Loucy (cell line): Measurements from ENCODE around the gene ADIPOR2.

ENCODE experiments used
- H2AFZ ChIP-seq: fragments of 200-600 bp; sonication (generic); 2 replicates; pipeline ENCODE4 v1.6.0; 2016; ENCODE audit warnings: antibody characterized with exemption, mild to moderate bottlenecking, low read length, moderate library complexity
- H3F3A ChIP-seq: fragments of 200-600 bp; 2 replicates; pipeline ENCODE4 v1.6.0; 2016; ENCODE audit warnings: antibody characterized with exemption, low read depth, mild to moderate bottlenecking
- H3K27me3 ChIP-seq: fragments of 200-600 bp; sonication (generic); 2 replicates; pipeline ENCODE4 v1.6.1; 2014; ENCODE audit warnings: low read length, mild to moderate bottlenecking; ENCODE audit not compliant: insufficient read depth, poor library complexity, severe bottlenecking
- H3K36me3 ChIP-seq: fragments of 200-600 bp; sonication (generic); 2 replicates; pipeline ENCODE4 v1.6.1; 2016; ENCODE audit warnings: low read length; ENCODE audit not compliant: insufficient read depth
- H3K4me1 ChIP-seq: fragments of 200-600 bp; sonication (generic); 2 replicates; pipeline ENCODE4 v1.5.1; 2014; ENCODE audit warnings: low read length, mild to moderate bottlenecking; ENCODE audit not compliant: insufficient read depth, poor library complexity, severe bottlenecking
- H3K4me2 ChIP-seq: fragments of 200-600 bp; sonication (generic); 2 replicates; pipeline ENCODE4 v1.6.0; 2014; ENCODE audit warnings: antibody characterized with exemption, low read length, low read depth, mild to moderate bottlenecking; ENCODE audit not compliant: poor library complexity, severe bottlenecking
- H3K4me3 ChIP-seq: fragments of 200-600 bp; sonication (generic); 2 replicates; pipeline ENCODE4 v1.5.1; 2014; ENCODE audit warnings: low read length, mild to moderate bottlenecking, mixed read lengths; ENCODE audit not compliant: poor library complexity, severe bottlenecking
- H3K79me2 ChIP-seq: fragments of 200-600 bp; sonication (generic); 2 replicates; pipeline ENCODE4 v1.6.1; 2014; ENCODE audit warnings: low read length; ENCODE audit not compliant: insufficient read depth
- H3K9ac ChIP-seq: fragments of 200-600 bp; sonication (generic); 2 replicates; pipeline ENCODE4 v1.6.0; 2014; ENCODE audit warnings: mild to moderate bottlenecking, low read depth, low read length, moderate library complexity; ENCODE audit not compliant: poor library complexity, severe bottlenecking
- H3K9me2 ChIP-seq: fragments of 200-600 bp; sonication (generic); replicated peaks from 2 replicates; pipeline ENCODE4 v1.6.1; 2016; ENCODE audit warnings: low read depth, low read length, mixed read lengths
- H3K9me3 ChIP-seq: fragments of 200-600 bp; sonication (generic); 2 replicates; pipeline ENCODE4 v1.6.1; 2014; ENCODE audit warnings: mild to moderate bottlenecking, antibody characterized with exemption, low read length, low read depth; ENCODE audit not compliant: insufficient read depth
- H4K20me1 ChIP-seq: fragments of 200-600 bp; sonication (generic); 2 replicates; pipeline ENCODE4 v1.6.0; 2014; ENCODE audit warnings: antibody characterized with exemption, low read length, mild to moderate bottlenecking; ENCODE audit not compliant: insufficient read depth, poor library complexity, severe bottlenecking
- EZH2phosphoT487 ChIP-seq: fragments of 200-600 bp; IDR thresholded peaks from 2 replicates; pipeline ENCODE4 v1.6.1; 2018; ENCODE audit warnings: antibody characterized with exemption, mild to moderate bottlenecking, moderate library complexity, borderline replicate concordance
- TF ChIP-seq, protein P1 (sequence below): fragments of 200-600 bp; sonication (generic); conservative IDR thresholded peaks from 2 replicates; pipeline ENCODE4 v1.5.1; 2014; ENCODE audit warnings: mild to moderate bottlenecking, antibody characterized with exemption, low read length

Gene ADIPOR2

DNA sequence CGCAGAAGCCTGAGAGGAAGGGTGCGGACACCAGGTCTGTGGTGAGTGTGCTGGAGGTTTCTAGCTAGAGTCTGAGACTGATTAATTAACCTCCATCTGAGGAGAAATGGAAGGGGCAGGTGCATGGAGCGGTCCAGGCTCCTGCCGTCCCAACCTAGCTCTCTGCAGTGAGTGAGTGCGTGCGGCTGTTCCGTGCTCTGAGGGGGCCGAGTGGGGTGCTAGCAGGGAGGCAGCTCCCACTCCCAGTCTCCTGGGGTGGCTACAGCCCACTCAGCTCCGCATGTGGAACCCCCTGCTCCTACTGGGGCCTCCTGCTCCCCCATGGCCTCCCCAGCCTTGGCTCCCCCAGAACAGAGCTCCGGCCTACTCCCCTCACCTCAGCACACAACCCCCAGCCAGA, 132.4 kb downstream of the ADIPOR2 start:
- Histone ChIP-seq H3K9me3 (no peaks in the 10 kb centered on the region), H3K4me3 (no peak overlapping the region), H3K36me3 (no peaks in the 10 kb centered on the region), H3F3A (no peaks in the 10 kb centered on the region), H3K9me2 (no peaks in the 10 kb centered on the region), H3K27me3 (no peaks in the 10 kb centered on the region), H3K9ac (no peak overlapping the region), H3K4me1 (no peaks in the 10 kb centered on the region), H4K20me1 (no peaks in the 10 kb centered on the region), H3K4me2 (no peak overlapping the region), H2AFZ (no peak overlapping the region), H3K79me2 (no peaks in the 10 kb centered on the region)
- TF ChIP-seq, protein P1, sequence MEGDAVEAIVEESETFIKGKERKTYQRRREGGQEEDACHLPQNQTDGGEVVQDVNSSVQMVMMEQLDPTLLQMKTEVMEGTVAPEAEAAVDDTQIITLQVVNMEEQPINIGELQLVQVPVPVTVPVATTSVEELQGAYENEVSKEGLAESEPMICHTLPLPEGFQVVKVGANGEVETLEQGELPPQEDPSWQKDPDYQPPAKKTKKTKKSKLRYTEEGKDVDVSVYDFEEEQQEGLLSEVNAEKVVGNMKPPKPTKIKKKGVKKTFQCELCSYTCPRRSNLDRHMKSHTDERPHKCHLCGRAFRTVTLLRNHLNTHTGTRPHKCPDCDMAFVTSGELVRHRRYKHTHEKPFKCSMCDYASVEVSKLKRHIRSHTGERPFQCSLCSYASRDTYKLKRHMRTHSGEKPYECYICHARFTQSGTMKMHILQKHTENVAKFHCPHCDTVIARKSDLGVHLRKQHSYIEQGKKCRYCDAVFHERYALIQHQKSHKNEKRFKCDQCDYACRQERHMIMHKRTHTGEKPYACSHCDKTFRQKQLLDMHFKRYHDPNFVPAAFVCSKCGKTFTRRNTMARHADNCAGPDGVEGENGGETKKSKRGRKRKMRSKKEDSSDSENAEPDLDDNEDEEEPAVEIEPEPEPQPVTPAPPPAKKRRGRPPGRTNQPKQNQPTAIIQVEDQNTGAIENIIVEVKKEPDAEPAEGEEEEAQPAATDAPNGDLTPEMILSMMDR, result no peak
- no peak for TF ChIP-seq EZH2phosphoT487

DNA sequence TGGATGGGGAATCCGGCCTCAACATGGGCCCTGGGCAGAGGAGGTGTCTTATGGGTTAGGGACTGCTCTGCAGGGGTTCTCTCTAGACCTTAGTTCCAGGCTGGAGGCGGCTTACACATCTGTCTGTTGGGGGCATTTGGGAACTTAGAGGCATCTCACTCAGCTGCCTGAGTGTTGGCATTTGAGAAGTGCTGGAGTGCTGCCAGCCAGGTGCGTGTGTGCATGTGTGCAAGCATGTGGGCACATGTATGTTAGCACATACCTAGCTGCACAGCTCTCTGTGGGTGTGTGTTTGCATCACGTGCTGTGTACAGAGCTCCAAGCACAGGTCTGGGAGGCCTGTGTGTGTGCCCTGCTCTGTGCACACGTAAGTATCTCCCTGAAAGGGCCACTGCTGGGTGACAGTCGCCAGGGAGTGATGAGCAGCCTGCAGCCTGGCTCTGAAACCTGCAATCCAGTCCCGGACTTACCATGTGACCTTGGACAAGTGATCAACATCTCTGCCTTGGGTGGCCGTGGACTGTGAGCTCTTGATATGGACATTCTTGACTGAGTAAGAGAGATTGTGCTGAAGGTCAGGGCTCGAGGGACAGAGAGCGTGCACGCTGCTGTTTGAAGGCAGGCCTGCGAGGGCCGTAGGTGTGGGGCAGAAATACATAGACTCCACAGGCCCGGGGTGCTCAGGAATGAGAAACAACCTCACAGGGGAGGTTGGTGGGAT, 134.7 kb downstream of the ADIPOR2 start:
- TF ChIP-seq, protein P1, result no peak
- TF ChIP-seq EZH2phosphoT487, result no peak
- H3K9ac ChIP-seq, result no peak overlapping the region
- H3K4me2 ChIP-seq, result no peak overlapping the region
- H3K4me3 ChIP-seq, result no peak overlapping the region
- no peaks in the 10 kb centered on the region for H3K27me3 ChIP-seq
- H3K4me1 ChIP-seq, result no peaks in the 10 kb centered on the region
- no peaks in the 10 kb centered on the region for H3K79me2 ChIP-seq
- H4K20me1 ChIP-seq, result no peaks in the 10 kb centered on the region
- H3K36me3 ChIP-seq, result no peaks in the 10 kb centered on the region
- no peak overlapping the region for H2AFZ ChIP-seq
- H3K9me3 ChIP-seq, result no peaks in the 10 kb centered on the region
- H3F3A ChIP-seq, result no peaks in the 10 kb centered on the region
- no peaks in the 10 kb centered on the region for H3K9me2 ChIP-seq

DNA sequence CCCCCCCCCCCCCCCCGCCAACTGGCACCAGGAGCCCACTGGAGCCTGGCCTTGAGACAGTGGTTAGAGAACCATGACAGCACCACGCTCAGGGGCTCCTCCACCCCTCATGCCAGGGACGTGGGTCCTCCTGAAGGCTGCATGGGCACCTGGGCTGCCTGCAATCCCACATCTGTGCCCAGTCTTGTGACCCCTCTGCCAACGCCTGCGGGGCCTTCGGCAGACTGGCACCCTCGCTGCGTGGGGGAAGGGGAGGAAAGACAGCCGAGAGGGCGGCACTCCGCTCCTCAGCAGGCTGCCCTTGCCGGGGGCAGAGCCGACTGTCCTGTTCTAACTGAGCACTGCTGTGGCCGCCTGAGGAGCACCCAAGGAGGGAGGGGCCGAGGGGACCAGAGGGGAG, 135.5 kb downstream of the ADIPOR2 start:
- Histone ChIP-seq H3K4me1 (no peaks in the 10 kb centered on the region), H3K27me3 (no peaks in the 10 kb centered on the region), H3K36me3 (no peaks in the 10 kb centered on the region), H3K4me2 (no peak overlapping the region), H3K9ac (no peak overlapping the region), H3K4me3 (no peak overlapping the region), H4K20me1 (no peaks in the 10 kb centered on the region), H3F3A (no peaks in the 10 kb centered on the region), H2AFZ (no peak overlapping the region), H3K9me2 (no peaks in the 10 kb centered on the region), H3K9me3 (no peaks in the 10 kb centered on the region), H3K79me2 (no peaks in the 10 kb centered on the region)
- no peak for TF ChIP-seq EZH2phosphoT487
- TF ChIP-seq, protein P1, result no peak
